ENCODE data around the gene GSDME.

Gene GSDME

DNA sequence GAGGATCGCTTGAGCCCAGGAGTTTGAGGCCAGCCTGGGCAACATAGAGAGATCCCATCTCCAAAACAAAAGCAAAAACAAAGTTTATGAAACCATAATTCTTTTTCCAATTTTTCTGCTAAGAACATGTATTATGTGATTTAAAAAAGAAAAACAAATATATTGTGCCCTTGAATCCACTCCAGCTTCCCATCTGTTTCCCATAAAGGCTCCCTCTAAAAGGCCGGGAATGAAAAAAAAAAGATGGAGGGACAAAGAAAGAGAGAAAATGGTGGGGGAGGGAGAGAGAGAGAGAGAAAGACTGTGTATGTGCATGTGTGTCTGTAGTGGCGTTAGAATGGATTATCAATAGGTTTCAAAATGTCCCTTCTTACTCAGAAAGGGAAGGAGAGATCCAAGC is 20.5 kb upstream of the GSDME start:
- in situ Hi-C loops (cut with MboI; ENCODE audit: low sequenced_read_pairs), result no loop called here

DNA sequence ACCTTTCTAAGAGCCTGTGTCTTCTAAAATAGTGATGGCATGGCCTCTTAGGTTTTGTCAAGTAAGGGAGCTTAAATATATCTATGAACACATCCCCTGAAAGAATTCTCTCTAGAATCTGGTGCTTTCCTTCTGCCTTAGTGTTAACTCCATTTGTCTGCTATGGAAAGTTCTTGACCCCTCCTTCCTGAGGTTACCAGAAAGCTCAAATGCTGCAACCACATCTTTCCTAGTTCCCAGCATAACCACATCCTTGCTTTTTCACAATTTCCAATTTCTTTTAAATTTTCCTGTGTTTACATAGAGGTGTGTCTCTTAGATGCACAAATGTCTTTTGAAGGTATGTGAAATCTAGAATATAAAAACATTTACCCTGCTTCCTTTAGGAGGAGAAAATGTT is 16.4 kb upstream of the GSDME start:
- in situ Hi-C loops (cut with MboI; ENCODE audit: low sequenced_read_pairs), result no loop called here

DNA sequence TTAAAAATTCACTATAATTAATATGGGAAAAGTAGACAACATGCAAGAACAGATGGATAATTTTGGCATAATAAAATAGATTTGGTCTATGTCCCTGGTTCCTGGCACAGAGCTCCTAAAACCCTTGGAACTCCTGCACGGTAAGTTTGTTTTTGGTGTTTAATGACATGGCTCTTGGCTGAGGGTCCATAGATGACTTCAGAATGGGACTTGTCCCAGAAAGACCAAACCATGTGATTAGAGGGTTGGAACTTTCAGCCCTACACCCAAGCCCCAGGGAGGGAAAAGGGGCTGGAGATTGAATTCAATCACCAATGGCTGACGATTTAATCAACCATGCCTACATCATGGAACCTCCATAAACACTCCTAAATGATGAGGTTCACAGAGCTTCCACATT is 12.6 kb upstream of the GSDME start:
- in situ Hi-C loops (cut with MboI; ENCODE audit: low sequenced_read_pairs), result no loop called here

DNA sequence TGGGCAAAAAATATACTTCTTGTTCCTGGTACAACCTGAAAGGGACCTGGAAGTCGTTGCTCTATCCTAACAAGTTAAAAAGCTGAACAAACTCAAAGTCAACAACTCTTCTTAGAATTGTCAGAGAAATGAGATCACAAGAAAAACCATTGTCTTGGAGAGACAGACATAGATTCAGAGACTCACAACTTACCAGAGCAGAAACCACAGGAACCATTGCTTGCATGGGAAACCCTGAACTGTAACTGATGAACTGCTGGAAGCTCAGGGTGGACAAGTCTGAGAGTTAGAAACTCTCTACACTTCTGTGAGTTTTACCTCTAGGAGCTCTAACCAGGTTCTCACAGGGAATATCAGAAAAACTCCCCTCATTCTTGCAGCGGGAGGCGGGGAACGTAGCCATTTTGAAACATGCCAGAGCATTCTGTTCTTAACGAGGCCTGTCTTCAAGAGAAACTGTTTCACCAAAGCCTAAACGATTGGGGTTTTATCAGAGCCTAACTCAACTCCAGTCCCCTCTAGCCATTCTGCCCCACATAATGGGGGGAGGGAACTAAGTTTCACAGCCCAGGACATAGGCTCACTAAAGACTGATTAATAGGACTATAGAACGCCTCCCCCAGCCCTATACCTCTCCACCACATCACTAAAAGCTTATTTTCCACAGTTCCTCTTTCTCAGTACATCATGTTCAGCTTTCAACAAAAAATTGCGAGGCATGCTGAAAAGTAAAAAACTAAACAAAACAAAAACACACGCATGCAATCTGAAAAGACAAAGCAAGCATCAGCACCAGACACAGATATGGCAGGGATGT is 12.0 kb upstream of the GSDME start:
- in situ Hi-C loops (cut with MboI; ENCODE audit: low sequenced_read_pairs), result no loop called here

DNA sequence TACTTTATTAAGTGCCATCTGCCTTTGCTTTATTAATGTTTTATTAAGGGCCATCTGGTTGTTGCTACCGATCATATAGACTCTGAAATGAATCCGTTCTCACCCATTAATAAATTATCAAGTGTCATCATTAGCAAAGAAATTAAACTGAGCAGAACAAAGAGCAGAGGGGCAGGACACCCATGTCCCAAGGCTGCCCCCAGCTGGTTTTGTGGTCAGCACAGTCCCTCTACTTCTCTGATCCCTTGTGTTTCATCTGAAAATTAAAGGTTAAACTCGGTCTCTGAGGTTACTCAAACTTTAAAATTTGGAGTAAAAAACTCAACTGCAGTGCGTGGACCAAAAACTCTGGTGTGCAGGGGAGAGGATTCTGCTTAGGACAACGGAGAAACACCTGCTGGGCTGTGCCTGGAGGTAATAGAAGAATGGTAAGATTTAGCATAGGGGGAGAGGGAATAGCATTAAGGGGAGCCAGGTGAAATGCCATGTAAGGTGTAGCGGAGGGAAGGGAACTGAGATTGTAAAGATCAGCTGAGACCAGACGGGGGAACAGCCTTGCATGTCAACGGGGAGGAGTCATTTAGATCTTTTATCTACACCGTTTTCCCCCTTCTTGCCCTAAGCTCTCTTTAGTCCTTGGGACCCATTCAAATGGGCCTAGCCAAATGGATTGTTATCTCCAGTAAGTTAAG is 10.8 kb upstream of the GSDME start:
- in situ Hi-C loops (cut with MboI; ENCODE audit: low sequenced_read_pairs), result no loop called here

DNA sequence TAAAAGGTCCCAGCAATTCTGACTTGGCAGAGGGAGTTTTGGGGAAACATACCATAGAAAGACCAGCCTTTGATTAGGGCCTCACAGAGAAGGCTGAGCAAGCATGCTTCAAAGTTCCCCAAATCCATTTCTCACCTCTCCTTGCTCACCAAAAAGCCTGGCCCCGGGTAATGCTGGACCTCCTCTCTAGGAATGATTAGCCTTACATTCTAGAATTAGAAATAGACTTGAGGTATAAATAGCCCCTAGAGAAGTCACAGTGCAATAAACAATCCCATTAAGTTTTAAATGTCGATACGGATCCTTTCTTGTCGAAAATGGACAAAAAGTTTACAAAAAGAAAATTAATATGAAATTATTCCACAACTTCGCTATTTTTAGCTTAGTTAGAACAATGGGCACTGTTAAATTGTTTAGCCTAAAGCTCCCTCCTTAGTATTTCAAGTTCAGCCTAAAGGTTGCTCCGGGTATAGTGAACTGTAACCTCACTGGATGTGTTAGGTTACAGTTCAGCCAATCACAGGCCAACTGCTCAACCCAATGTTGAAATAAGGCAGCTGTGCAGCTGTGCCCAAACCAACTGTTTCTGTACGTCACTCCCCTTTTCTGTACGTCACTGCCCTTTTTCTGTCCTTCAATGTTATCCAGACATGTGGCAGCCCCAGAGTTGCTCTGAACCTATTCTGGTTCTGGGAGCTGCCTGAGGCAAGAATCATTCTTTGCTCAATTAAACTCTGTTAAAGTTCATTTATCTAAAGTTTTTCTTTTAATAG is 7.9 kb upstream of the GSDME start:
- in situ Hi-C loops (cut with MboI; ENCODE audit: low sequenced_read_pairs), result no loop called here

DNA sequence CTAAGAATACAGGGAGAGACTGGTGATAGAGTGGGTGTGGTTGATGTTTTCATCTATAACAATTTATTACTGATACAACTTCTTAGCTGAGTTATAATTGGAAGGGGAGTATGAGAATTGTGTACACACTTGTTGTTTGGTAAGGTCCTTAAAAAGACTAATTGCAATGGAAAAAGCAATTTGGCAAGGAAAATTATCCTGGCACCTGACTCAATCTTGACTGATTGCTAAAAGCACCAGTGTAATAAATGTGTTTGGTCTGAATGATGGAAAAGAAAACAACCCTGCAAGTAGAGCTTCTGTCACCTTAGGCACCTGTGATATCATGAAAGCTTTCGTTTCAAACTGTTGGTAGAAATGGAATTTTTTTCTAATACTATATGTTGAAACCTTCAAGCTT is 6.7 kb upstream of the GSDME start:
- in situ Hi-C loops (cut with MboI; ENCODE audit: low sequenced_read_pairs), result no loop called here

DNA sequence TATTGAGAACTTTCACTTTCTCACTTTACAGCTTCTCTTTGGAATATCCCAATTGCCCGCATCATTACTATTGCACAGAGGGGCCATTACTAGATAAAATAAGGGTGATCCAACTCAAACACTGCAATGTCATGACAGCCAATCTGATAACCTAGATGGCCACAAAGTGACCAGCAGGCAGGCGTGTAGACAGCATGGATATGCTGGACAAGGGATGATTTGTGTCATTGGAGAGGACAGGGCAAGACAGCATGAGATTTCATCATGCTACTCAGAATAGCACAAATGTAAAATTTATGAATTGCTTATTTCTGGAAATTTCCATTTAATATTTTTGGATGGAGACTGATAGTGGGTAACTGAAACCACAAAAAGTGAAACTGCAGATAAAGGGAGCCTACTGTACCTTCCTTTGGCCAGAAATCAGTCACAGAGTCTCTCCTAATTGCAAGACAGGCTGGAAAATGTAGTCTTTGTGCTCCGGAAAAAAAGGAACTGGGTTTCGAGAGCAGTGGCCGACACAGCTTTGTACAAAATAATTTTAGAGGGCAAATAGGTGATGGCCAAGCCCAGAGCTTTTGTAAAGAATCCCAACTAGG is 6.1 kb upstream of the GSDME start:
- in situ Hi-C loops (cut with MboI; ENCODE audit: low sequenced_read_pairs), result no loop called here

DNA sequence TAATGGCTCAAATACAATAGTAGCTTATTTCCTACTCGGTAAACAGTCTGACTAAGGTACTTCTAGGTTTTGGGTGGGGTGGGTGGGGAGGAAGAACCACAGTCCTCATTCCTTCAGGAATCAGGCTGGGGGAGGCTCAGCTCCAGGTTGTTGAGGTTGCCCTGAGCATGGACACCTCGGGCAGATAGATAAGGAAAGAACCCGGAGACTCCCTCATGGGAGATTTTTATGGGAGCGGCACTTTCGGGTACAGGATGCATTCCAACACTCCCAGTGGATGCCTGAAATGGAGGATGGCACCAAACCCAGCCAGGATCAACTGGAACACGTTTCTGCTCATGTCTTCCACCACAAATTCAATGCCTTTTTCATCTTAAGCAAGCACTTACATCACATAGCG is 5.5 kb upstream of the GSDME start:
- in situ Hi-C loops (cut with MboI; ENCODE audit: low sequenced_read_pairs), result no loop called here

DNA sequence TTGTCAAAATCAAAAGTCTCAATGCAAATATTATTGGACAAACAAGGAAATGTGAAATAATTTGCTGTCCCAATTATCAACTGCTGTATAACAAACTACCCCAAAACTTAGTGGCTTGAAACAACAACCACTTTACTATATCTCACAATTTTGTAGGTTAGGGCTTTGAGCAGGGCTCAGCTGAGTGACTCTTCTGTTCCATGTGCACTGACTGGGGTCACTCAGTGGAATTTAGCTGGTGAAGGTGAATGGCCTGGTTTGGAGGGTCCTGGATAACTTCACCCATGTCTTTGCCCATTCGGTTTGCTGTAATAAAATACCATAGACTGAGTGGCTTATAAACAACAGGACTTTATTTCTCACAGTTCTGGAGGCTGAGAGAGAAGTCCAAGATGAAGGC is 3.7 kb upstream of the GSDME start:
- in situ Hi-C loops (cut with MboI; ENCODE audit: low sequenced_read_pairs), result no loop called here

DNA sequence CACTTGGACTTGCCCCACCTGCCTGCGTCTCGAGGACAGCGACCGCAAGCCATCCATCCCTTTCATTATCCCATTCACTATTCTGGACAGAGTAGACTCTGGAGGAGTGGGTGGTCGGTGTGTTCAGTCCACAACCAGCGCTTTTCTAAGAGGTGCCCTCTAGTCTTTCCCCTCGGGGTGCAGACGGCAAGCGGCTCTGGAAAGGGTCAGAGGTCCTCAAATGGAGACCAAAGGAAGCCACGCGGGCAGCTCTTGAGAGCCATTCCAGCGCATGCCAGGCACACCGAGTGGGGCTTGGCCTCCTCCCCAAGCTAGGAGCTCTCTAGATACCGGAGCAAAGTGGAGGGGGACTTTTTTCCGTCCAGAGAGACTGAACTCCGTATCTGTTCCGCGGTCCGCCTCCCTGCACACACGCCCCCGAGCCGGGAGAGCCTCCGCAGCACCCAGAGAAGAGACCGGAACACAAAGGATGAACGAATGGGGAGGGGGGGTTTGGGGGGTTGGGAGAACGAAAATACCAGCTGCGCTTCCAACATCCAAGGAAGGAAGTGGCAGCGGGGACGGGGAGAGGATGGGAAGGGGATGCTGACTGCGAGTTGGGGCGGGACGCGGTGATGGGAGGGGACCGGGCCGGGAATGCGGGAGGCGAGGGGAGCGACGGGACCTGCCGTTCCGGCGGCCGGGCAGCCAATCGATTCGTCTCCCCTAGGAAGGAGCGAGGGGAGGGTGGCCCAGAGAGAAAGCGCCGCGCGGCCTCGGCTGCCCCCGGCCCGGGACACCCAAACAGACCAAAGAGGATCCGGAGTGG is 515 bp downstream of the GSDME start:
- in situ Hi-C loops (cut with MboI; ENCODE audit: low sequenced_read_pairs), result no loop called here

DNA sequence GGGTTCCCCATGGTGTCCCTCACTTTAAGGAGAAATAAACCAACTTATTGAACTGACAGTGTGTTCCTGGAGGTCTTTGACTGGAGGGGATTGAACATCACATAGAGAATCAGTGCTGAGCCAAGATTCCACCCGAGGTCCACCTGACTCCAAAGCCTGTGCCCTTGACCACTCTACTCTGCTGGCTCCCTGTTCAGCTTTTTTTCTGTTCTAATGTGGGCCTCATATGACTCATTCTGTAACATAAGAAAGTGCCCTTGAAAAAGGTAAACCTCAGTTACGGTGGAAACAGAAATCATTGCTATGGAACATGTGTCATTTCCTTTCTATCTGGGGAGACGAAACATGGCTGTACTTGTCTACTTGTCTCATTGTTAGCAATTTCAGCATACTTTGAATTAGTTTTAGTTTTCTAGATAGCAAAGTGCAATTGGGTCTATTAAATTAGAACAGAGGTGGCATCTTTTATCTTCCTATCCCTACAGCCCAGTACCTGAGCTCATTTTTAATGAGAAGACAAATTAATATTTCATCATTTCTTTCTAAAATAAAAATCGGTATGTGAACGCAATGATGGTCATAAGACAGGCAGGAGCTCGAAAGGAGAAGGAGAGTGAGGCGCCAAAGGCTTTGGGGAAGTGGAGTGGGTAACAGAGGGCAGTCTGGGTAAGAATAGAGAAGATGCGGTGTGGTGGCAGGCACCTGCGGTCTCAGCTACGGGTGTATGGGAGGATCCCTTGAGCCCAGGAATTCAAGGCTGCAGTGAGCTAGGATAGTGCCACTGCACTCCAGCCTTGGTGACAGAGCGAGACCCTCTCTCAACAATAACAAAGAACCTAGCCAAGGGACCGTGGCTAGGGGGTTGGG is 1.5 kb downstream of the GSDME start:
- in situ Hi-C loops (cut with MboI; ENCODE audit: low sequenced_read_pairs), result no loop called here

DNA sequence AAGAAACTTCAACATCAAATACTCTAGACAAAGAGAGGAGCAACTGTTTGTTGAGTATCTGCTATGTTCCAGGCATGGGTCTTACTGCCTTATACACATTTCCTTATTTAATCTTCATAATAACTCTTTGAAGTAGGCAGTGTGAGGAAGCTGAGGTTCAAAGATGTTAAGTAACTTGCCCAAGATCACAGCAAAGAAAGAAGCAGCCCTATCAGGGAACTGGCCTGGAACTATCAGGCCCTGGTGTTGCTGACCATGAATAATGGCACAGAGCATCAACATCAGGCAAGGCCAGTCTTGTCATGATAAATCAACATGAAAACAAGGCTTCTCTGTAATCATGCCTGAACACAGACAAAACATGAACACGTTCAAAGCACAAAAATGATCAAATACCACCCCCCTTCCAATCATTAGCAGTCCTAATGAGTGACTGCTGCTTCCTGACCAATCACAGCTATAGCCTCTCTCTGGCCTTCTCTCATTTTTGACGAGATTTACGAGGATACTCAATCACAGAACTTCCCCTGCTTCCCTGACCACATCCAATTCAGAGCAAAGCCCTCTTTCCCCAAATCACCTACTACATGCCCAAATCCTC is 2.3 kb downstream of the GSDME start:
- in situ Hi-C loops (cut with MboI; ENCODE audit: low sequenced_read_pairs), result no loop called here

DNA sequence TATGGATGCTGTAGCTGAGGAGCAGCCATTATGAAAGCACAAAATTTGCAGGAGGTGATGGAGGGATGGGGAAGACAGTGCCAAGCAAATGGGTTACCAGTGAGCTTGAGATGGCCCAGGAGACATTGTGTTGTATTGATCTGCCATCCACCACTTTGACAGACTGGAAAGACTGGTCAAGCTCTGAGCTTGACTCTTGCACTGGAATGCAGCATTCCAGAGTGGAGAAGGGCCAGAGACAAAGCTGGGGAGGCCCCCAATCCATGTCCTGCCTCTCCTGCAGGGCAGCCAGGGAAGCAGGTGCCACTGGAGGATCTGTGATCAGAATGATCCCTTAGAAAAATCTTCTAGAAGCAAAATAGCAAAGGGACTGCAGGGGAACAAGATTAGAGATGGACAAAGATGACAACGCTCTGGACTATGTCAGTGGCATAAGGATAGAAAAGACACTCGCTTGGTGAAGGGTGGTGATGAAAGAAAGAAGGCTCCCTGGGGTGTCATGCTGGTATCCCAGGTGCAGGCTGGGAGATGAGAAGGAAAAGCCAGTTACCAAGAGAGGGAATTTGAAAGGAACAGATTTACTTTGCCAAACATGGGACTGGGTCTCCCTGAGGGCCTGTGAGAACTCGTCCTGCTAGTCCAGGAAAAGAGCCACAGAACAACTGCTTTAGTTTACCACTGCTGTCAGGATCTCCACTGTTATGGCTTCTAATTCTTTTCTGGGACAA is 5.0 kb downstream of the GSDME start:
- in situ Hi-C loops (cut with MboI; ENCODE audit: low sequenced_read_pairs), result no loop called here

DNA sequence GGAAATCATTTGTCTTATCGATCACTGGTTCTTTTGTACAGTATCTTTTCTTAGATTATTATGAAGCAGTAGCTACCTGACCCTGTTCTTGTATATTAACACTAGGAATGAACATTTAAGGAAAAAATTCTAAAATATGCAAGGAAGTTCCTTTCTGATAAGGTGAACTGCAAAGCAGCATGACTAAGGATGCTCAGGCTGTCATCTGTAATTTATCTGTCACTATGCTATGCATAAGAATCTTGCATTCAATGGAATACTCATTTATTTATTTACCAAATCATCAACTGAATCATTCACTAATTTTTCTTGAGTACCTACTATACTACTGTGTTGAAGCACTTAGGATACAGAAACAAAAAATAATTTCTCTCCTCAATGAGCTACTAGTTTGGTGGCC is 5.8 kb downstream of the GSDME start:
- in situ Hi-C loops (cut with MboI; ENCODE audit: low sequenced_read_pairs), result no loop called here

DNA sequence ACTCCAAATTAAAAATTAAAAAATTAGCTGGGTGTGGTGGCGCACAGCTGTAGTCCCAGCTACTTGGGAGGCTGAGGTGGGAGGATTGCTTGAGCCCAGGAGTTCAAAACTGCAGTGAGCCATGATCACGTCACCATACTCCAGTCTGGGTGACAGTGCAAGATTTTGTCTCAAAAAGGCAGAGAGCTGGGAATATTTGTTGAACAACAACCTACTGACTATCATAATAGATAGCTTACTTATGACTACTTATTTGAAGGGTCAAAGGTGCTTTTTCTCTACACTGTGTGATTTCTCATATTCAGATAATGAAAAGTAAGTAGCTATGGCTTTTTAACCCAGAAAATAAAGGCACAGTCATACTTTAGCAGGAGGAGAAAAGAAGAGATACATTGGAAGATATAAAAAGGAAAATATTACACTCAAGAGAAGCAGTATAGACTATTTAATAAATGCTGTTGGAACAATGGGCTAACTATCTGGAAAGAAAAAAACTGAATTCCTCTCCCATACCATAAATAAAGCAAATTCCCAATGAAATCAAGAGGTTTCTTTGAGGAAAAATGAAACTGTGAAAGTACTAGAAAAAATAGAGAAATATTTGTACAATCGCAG is 6.7 kb downstream of the GSDME start:
- in situ Hi-C loops (cut with MboI; ENCODE audit: low sequenced_read_pairs), result no loop called here

DNA sequence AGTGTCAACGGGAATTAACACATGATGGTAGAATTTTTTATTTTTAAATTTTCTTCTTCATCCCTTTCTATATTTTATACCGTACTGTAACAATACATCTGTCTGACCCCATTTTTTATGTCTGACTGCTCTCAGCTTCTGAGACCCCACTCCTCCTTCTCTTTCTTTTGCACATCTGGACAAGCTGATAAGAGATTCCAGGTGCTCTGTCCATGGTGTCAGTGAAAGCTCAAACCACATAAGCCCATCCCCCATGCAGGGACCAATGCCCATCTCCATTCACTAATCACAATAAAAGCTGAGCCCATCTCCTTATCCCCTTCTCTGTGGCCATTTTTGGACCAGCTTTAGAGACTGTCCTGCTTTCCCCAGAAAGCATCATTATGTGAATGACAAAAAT is 8.7 kb downstream of the GSDME start:
- in situ Hi-C loops (cut with MboI; ENCODE audit: low sequenced_read_pairs), result no loop called here

DNA sequence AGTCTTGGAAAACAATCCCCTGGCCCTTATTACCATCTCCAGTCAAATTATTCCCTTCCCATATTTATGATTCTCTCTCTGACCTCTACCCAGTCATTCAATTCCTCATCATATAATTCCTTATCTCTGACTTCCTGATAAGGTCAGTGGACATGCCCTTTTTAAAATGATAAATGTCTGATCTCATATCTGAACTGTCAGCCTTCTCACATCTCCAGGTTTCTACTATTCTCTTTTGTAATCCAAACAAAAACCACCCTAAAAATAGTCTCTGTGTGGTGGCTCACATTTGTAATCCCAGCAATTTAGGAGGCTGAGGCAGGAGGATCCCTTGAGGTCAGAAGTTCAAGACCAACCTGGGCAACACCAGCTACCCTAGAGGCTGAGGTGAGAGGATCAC is 11.9 kb downstream of the GSDME start:
- in situ Hi-C loops (cut with MboI; ENCODE audit: low sequenced_read_pairs), result no loop called here

Measured in HL-60/S4 treated with phorbol 12-myristate 13-acetate at 8.2 ng/mL for 4 days and 3 days (cell line).